Kidney epithelial cell (primary cell): ENCODE results near the gene ZBTB3. TPM values are rescaled to one million over a fixed set of nuclear protein-coding genes. Genes with fewer than 3 reads are reported as not detected.
"Not testable (repeated sequence)": the region's sequence is repeated elsewhere in the genome, so short reads cannot be mapped to it uniquely, and the experiment has no call there.

Experiments used
- DNase-seq: peaks from one replicate; pipeline ENCODE4 v3.0.0-alpha.2; 2010; ENCODE audit warnings: low read depth
- H3K27me3 ChIP-seq: 2 replicates; pipeline ENCODE4 v1.6.0; 2011; ENCODE audit warnings: low read length; ENCODE audit not compliant: control insufficient read depth, insufficient read depth
- H3K36me3 ChIP-seq: 2 replicates; pipeline ENCODE4 v1.5.1; 2011; ENCODE audit warnings: low read length; ENCODE audit not compliant: control insufficient read depth, insufficient read depth
- H3K4me3 ChIP-seq: 2 replicates; pipeline ENCODE4 v1.5.1; 2011; ENCODE audit warnings: low read depth, mild to moderate bottlenecking, control low read depth, low read length
- total RNA-seq: library from RNA; depleted of rRNA; stranded (reverse); fragments of >200 nt; gene quantifications from 2 replicates; pipeline ENCODE4 v1.2.3, GENCODE V29; 2015
- TF ChIP-seq, protein P1 (sequence below): IDR thresholded peaks from 2 replicates; pipeline ENCODE4 v1.5.1; 2011; ENCODE audit warnings: mild to moderate bottlenecking, moderate library complexity, low read length, control low read depth, inconsistent platforms; ENCODE audit not compliant: insufficient read depth, poor library complexity, severe bottlenecking

ZBTB3 gene
- total RNA-seq, 1 donor from 2014 or later, result 17.3 TPM

DNA sequence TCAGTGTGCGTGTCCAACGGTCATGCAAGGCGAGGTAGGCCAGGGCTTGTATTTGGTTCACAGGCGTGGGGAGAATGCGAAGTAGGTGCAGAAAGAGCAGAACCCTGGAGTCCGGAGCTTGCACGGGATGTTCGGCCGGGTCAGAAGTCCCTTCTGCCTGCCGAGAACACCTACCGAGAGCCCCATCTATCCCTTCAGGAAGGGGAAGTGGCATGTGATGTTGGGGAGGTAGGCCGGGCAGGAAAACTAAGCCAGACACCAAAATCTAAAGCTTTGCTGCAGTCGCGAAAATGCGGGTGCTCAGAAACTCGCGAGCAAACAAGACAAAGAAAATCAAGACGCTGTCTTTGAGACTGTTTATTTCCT, 16.8 kb upstream of the ZBTB3 start:
- DNase-seq, result no peak

DNA sequence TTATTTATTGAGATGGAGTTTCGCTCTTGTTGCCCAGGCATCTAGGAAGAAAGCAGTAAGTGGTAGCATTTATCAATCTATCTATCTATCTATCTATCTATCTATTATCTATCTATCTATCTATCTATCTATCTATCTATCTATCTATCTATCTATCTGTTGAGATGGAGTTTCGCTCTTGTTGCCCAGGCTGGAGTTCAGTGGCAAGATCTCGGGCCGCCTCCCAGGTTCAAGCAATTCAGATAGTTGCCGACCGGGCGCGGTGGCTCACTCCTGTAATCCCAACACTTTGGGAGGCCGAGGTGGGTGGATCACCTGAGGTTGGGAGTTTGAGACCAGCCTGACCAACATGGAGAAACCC, 6.9 kb upstream of the ZBTB3 start:
- DNase-seq, H3K4me3 ChIP-seq, H3K36me3 ChIP-seq: not testable (repeated sequence)

More for the DNA sequence above, 16.8 kb upstream of the ZBTB3 start:
- TF ChIP-seq, protein P1, sequence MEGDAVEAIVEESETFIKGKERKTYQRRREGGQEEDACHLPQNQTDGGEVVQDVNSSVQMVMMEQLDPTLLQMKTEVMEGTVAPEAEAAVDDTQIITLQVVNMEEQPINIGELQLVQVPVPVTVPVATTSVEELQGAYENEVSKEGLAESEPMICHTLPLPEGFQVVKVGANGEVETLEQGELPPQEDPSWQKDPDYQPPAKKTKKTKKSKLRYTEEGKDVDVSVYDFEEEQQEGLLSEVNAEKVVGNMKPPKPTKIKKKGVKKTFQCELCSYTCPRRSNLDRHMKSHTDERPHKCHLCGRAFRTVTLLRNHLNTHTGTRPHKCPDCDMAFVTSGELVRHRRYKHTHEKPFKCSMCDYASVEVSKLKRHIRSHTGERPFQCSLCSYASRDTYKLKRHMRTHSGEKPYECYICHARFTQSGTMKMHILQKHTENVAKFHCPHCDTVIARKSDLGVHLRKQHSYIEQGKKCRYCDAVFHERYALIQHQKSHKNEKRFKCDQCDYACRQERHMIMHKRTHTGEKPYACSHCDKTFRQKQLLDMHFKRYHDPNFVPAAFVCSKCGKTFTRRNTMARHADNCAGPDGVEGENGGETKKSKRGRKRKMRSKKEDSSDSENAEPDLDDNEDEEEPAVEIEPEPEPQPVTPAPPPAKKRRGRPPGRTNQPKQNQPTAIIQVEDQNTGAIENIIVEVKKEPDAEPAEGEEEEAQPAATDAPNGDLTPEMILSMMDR, result no peak
- Histone ChIP-seq H3K27me3 (no peaks in the 10 kb centered on the region), H3K36me3 (peaks cover 2% of the 10 kb centered on the region), H3K4me3 (peak overlapping the region; percentile 83)

DNA sequence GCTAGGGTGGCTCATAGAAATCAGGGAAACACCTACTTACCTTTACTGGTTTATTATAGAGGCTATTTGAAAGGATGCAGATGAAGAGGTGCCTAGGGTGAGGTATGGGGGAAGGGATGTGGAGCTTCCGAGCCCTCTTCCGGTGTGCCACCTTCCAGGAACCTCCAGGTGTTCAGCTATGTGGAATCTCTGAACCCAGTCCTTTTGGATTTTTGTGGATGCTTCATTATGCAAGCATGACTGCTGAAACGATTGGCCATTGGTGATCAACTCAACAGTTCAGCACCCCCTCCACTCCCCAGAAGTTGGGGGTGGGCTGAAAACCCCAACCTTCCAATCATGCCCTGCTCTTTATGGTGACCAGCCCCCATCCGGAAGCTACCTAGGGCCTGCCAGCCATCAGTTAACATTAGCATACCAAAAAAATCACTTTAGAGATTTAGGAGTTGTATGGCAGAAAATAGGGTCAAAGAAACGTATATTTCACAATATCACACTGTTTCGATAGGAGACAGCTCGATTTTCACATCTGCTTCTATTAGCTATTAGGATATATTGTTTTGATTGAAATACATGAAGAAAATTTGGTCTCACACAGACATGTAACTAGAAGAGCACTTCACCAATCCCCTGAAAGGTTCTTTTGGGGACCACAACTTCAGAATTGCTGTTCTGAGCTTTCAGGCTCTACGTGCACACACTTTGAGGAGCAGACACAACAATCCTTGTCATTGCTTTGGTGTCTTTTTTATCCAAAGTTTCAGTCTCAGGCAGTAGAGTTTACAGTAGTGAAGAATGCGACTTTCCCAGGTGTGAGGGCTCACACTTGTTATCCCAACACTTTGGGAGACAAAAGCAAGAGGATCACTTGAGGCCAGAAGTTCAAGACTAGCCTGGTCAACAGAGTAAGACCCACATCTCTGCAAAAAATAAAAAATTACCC, 4.2 kb upstream of the ZBTB3 start:
- no peaks in the 10 kb centered on the region for H3K27me3 ChIP-seq
- H3K4me3 ChIP-seq, result no peak overlapping the region
- TF ChIP-seq, protein P1, result no peak
- no peaks in the 10 kb centered on the region for H3K36me3 ChIP-seq
- DNase-seq, result no peak

More for the DNA sequence above, 6.9 kb upstream of the ZBTB3 start:
- not testable (repeated sequence) for H3K27me3 ChIP-seq

DNA sequence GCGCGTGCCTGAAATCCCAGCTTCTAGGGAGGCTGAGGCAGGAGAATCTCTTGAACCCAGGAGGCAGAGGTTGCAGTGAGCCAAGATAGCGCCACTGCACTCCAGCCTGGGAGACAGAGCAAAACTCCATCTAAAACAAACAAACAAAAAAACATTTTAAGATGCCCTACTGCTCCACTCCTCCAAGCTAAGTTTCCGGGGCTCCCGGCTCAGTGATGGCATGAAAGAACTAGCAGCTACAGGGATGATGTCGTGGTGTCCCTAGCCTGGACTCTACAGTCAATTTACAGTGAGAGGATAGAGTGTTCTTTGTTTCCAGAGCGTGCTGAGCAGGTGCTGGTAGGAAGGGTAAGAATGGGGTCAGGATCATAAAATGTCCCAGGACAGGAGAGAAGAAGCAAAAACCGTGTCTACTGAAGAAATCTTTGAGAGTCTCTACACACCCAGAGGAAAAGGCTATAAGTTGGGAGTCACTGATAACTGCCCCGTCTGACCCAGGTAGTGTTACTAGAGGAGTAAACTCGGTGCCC, 1.2 kb upstream of the ZBTB3 start:
- Histone ChIP-seq H3K36me3 (no peaks in the 10 kb centered on the region), H3K4me3 (no peak overlapping the region), H3K27me3 (no peaks in the 10 kb centered on the region)
- DNase-seq, result no peak
- TF ChIP-seq, protein P1, result no peak

DNA sequence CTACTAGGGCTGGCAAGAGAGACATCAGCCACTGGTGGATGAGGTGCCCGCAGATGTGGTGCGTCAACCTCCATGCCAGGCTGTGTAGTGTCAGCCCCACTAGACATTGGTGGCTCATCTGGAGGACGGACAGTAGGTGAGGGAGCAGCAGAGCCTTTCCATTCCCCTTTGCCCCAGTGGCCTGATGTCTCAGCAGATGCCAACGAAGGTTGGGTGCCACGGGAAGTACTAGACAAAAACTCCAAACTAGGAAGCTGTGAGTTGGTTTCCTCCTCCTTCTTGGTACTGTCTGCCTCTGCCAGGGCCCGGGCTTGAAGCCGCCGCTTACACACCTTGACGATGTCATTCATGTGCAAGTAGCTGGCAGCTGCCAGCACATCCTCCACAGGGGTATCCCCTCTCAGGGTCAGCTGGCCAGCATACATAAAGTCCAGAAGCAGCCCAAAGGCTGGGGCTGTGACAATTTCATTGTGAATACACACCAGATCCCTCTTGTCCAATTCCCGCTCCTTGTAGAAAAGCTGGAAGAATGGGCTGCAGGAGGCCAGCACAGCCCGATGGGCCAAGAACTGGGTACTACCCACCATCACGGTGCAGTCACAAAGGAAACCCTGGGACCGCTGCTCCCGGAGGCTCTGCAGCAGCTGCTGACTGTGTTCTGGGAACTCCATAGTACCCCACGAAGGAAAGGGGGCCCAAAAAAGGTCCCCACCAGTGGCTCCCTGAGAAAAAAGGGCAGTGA, 795 bp downstream of the ZBTB3 start:
- TF ChIP-seq, protein P1, result no peak
- H3K27me3 ChIP-seq, result no peaks in the 10 kb centered on the region
- peak overlapping the region; percentile 67 for H3K4me3 ChIP-seq
- H3K36me3 ChIP-seq, result no peaks in the 10 kb centered on the region
- no peak for DNase-seq

DNA sequence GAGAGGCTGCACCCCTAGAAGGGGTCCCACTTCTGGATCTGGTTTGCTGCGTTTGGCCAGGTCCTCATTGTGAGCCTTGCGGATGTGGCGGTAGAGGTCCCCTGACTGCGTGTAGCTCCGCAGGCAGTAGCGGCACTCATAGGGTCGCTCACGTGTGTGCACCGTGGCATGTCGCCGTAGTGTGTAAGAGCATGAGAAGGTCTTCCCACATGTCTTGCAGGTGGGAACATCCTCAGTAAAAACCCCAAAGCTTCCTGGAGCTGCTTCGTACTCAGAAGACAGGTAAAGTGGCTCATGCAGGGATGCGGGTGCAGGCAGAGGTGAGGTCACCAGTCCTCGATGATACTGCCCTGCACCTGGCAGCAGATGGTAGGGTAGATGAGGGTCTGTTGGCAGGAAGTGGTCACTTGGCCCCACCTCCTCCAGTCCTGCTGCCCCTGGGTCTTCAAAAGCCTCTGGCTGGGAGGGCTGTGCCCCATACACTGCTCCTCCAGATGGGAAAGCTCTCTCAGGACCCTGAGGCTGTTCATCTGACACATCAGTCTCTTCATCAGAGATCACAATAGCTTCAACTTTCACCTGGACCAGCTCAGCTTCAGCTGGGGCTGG, 1.7 kb downstream of the ZBTB3 start:
- H3K27me3 ChIP-seq, result no peaks in the 10 kb centered on the region
- DNase-seq, result no peak
- TF ChIP-seq, protein P1, result no peak
- H3K4me3 ChIP-seq, result no peak overlapping the region
- no peaks in the 10 kb centered on the region for H3K36me3 ChIP-seq

DNA sequence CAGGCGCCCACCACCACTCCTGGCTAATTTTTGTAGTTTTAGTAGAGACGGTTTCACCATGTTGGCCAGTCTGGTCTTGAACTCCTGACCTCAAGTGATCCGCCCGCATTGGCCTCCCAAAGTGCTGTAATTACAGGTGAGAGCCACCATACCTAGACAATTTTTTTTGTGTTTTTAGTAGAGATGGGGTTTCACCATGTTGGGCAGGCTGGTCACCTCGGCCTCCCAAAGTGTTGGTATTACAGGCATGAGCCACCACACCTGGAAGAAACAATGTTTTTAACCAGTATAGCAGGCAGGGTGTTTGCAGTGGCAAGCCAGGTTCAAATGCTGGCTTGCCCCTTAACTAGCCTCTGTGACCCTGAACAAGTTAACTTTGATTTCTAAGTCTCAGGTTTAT, 4.0 kb downstream of the ZBTB3 start:
- not testable (repeated sequence) for H3K36me3 ChIP-seq, DNase-seq, H3K27me3 ChIP-seq, H3K4me3 ChIP-seq
